ENCODE measurements around the gene UBE2QL1. TPM values are rescaled to one million over a fixed set of nuclear protein-coding genes. Genes with fewer than 3 reads are reported as not detected.

Gene UBE2QL1
- total and polyA plus RNA-seq, 2 experiments from 2014 or later = 6.3 to 8.8 TPM

GRCh38 chr5:6410421-6410820 is 38.2 kb upstream of the UBE2QL1 start:
- no peaks in the 10 kb centered on the region for H3K27me3 ChIP-seq
- no peaks in the 10 kb centered on the region for H3K36me3 ChIP-seq
- no peaks in the 10 kb centered on the region for H3K9me3 ChIP-seq (ENCODE audit: low read depth)
- TF ChIP-seq CTCF (IDR thresholded peaks at IDR 0.05; ENCODE audit: low read depth, low read length) = no peak
- H3K27ac ChIP-seq = no peak overlapping the region
- no peak overlapping the region for H3K4me3 ChIP-seq
- no peak for DNase-seq (ENCODE audit: low read depth in 1 of 2, low spot score in 1 of 2)
- H3K4me1 ChIP-seq (ENCODE audit: low read depth) = no peaks in the 10 kb centered on the region

GRCh38 chr5:6411141-6411540 is 37.5 kb upstream of the UBE2QL1 start:
- no peaks in the 10 kb centered on the region for H3K36me3 ChIP-seq
- TF ChIP-seq CTCF (IDR thresholded peaks at IDR 0.05; ENCODE audit: low read depth, low read length) = no peak
- H3K9me3 ChIP-seq (ENCODE audit: low read depth) = no peaks in the 10 kb centered on the region
- no peaks in the 10 kb centered on the region for H3K4me1 ChIP-seq (ENCODE audit: low read depth)
- no peak overlapping the region for H3K27ac ChIP-seq
- no peak overlapping the region for H3K4me3 ChIP-seq
- no peak for DNase-seq (ENCODE audit: low read depth in 1 of 2, low spot score in 1 of 2)
- H3K27me3 ChIP-seq = no peaks in the 10 kb centered on the region

GRCh38 chr5:6412811-6413210 is 35.8 kb upstream of the UBE2QL1 start:
- H3K4me3 ChIP-seq = no peak overlapping the region
- no peak overlapping the region for H3K27ac ChIP-seq
- H3K4me1 ChIP-seq (ENCODE audit: low read depth) = no peaks in the 10 kb centered on the region
- H3K9me3 ChIP-seq (ENCODE audit: low read depth) = no peaks in the 10 kb centered on the region
- DNase-seq (ENCODE audit: low read depth in 1 of 2, low spot score in 1 of 2) = no peak
- H3K27me3 ChIP-seq = no peaks in the 10 kb centered on the region
- H3K36me3 ChIP-seq = no peaks in the 10 kb centered on the region
- no peak for TF ChIP-seq CTCF (IDR thresholded peaks at IDR 0.05; ENCODE audit: low read depth, low read length)

- Histone ChIP-seq H3K27ac (no peak overlapping the region), H3K36me3 (no peaks in the 10 kb centered on the region), H3K27me3 (no peaks in the 10 kb centered on the region), H3K4me1 (ENCODE audit: low read depth) (no peaks in the 10 kb centered on the region), H3K9me3 (ENCODE audit: low read depth) (no peaks in the 10 kb centered on the region), H3K4me3 (no peak overlapping the region)
- DNase-seq (ENCODE audit: low read depth in 1 of 2, low spot score in 1 of 2) = no peak
- TF ChIP-seq CTCF (IDR thresholded peaks at IDR 0.05; ENCODE audit: low read depth, low read length) = no peak
Measured at GRCh38 chr5:6417657-6418056, 31.0 kb upstream of the UBE2QL1 start.

GRCh38 chr5:6418679-6419276 is 29.9 kb upstream of the UBE2QL1 start:
- no peaks in the 10 kb centered on the region for H3K9me3 ChIP-seq (ENCODE audit: low read depth)
- H3K27me3 ChIP-seq = no peaks in the 10 kb centered on the region
- no peak for DNase-seq (ENCODE audit: low read depth in 1 of 2, low spot score in 1 of 2)
- no peak for TF ChIP-seq CTCF (IDR thresholded peaks at IDR 0.05; ENCODE audit: low read depth, low read length)
- H3K4me1 ChIP-seq (ENCODE audit: low read depth) = no peaks in the 10 kb centered on the region
- no peaks in the 10 kb centered on the region for H3K36me3 ChIP-seq
- no peak overlapping the region for H3K4me3 ChIP-seq
- no peak overlapping the region for H3K27ac ChIP-seq

Measured in cardiac muscle cell (in vitro differentiated cells and primary cell).